ENCODE measurements around the gene CRKL. TPM values are rescaled to one million over a fixed set of nuclear protein-coding genes. Genes with fewer than 3 reads are reported as not detected.

Gene CRKL
- total and polyA plus RNA-seq, 12 donors, result 15.6 to 69.1 (median 43.3) TPM

DNA sequence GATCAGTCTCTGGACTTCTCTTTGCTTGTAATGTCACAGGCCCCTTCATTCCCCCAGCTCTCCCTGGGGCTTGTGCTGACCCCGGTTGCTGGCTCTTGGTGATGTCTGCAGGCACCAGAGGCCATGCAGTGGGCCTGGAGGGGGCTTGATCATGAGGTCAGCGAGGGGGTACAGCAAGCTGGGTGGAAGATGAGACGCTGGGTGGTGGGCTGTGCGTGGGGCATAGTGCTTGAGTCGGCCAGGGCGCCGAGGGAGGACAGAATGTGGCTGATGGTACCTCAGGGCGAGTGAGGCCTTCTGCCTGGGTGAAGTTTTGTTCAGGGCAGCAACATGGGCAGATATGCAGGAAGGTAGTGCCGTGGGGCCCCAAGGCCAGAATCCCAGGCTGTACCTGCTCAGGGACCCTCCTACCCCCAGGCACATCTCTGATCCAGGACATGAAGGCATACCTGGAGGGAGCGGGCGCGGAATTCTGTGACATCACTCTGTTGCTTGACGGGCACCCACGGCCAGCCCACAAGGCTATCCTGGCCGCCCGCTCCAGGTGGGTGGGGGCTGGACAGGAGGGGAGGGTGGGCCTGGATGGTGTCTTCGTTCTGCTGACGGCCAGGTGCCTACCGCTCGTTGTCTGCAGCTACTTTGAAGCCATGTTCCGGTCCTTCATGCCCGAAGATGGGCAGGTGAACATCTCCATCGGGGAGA is 78.3 kb downstream of the CRKL start:
- no peak for TF ChIP-seq POLR2A (IDR thresholded peaks at IDR 0.05)
- TF ChIP-seq CTCF (IDR thresholded peaks at IDR 0.05), result no peak
- Histone ChIP-seq H3K36me3 (replicated peaks in 1 of 2) (peaks cover 0 to 65% of the 10 kb centered on the region in 2 donors), H3K4me1 (replicated peaks in 1 of 2) (peaks cover 5 to 11% of the 10 kb centered on the region in 2 donors), H3K9me3 (replicated peaks in 1 of 3) (no peaks in the 10 kb centered on the region), H3K27ac (no peak overlapping the region), H3K27me3 (no peaks in the 10 kb centered on the region), H3K4me3 (no peak overlapping the region)
- DNase-seq, result no peak
- 90 to 94% (median 93%) methylated on average over 13 to 23 of the region's 23 CpGs for WGBS, 4 donors
- intact Hi-C loops (cut with DNase I), result no loop called here

- H3K36me3 ChIP-seq (replicated peaks in 1 of 2), result peaks cover 0 to 61% of the 10 kb centered on the region in 2 donors
- H3K9me3 ChIP-seq (replicated peaks in 1 of 3), result no peaks in the 10 kb centered on the region
- TF ChIP-seq POLR2A (IDR thresholded peaks at IDR 0.05) (no peak), CTCF (IDR thresholded peaks at IDR 0.05) (no peak)
- 95 to 97% (median 96%) methylated on average over 7 to 10 of the region's 10 CpGs; no CpG with 5 or more reads in 1 of the 4 donors for WGBS, 4 donors
- peaks cover 10 to 17% of the 10 kb centered on the region in 2 donors for H3K4me1 ChIP-seq (replicated peaks in 1 of 2)
- intact Hi-C loops (cut with DNase I), result no loop called here
- H3K27me3 ChIP-seq, result no peaks in the 10 kb centered on the region
- H3K4me3 ChIP-seq, result no peak overlapping the region
- DNase-seq, result no peak
- H3K27ac ChIP-seq, result no peak overlapping the region
These were observed 78.8 kb downstream of the CRKL start for GRCh38 chr22:20996031-20996410.

DNA sequence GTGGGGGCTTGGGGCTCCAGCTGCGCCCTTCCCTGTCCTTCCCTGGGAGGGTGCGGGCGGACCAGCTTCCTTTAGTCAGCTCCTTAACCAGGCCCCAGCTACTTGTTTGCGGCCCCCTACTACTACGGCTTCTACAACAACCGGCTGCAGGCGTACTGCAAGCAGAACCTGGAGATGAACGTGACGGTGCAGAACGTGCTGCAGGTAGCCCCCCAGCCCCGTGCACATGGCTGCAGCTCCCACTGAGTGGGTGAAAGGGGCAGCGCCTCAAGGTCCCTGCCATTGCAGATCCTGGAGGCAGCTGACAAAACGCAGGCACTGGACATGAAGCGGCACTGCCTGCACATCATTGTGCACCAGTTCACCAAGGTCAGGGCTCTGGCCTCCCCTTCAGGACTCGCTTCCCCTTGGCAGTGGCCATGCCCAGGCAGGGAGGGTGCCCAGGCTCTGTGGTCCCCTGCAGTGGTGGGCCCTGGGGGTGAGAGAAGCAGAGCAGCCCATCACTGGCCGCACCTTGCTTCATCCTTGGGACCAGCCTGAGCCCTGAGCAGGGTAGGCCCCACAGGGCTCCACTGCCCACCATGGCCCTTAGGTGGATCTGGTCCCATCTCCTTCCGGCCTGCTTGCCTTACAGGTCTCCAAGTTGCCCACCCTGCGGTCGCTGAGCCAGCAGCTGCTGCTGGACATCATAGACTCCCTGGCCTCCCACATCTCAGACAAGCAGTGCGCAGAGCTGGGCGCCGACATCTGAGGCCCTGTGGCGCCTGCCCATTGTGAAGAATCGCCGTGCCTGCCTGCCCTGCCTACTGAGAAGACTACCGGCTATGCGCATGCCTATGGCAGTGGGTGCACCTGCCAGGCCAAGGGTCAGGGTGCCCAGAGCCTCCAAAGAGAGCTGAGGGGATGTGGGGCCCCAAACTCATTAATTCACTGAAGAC is 79.7 kb downstream of the CRKL start:
- H3K27ac ChIP-seq, result no peak overlapping the region
- DNase-seq, result no peak
- WGBS, 4 donors, result 89 to 100% (median 93%) methylated on average over 3 to 27 of the region's 27 CpGs
- no peak overlapping the region for H3K4me3 ChIP-seq
- no peaks in the 10 kb centered on the region for H3K27me3 ChIP-seq
- H3K9me3 ChIP-seq (replicated peaks in 1 of 3), result no peaks in the 10 kb centered on the region
- H3K4me1 ChIP-seq (replicated peaks in 1 of 2), result peaks cover 14 to 19% of the 10 kb centered on the region in 2 donors
- peaks cover 0 to 53% of the 10 kb centered on the region in 2 donors for H3K36me3 ChIP-seq (replicated peaks in 1 of 2)
- TF ChIP-seq POLR2A (IDR thresholded peaks at IDR 0.05) (no peak), CTCF (IDR thresholded peaks at IDR 0.05) (no peak)
- intact Hi-C loops (cut with DNase I), result no loop called here

GRCh38 chr22:20997536-20998257 is 80.5 kb downstream of the CRKL start:
- H3K4me1 ChIP-seq (replicated peaks in 1 of 2), result peaks cover 15 to 19% of the 10 kb centered on the region in 2 donors
- H3K27ac ChIP-seq, result no peak overlapping the region
- H3K36me3 ChIP-seq (replicated peaks in 1 of 2), result peaks cover 0 to 45% of the 10 kb centered on the region in 2 donors
- H3K9me3 ChIP-seq (replicated peaks in 1 of 3), result no peaks in the 10 kb centered on the region
- 71 to 84% (median 82%) methylated on average over 9 to 13 of the region's 13 CpGs for WGBS, 4 donors
- TF ChIP-seq POLR2A (IDR thresholded peaks at IDR 0.05) (no peak), CTCF (IDR thresholded peaks at IDR 0.05) (no peak)
- H3K4me3 ChIP-seq, result no peak overlapping the region
- H3K27me3 ChIP-seq, result no peaks in the 10 kb centered on the region
- intact Hi-C loops (cut with DNase I), result no loop called here
- no peak for DNase-seq

Measured in adrenal gland (tissue), 12 donors.